ENCODE results near the gene SLC7A8.
A peak's percentile ranks its signal among the peaks of the same experiment; 100 is the strongest.
"Not testable (repeated sequence)": the region's sequence is repeated elsewhere in the genome, so short reads cannot be mapped to it uniquely, and the experiment has no call there.

The SLC7A8 gene

DNA sequence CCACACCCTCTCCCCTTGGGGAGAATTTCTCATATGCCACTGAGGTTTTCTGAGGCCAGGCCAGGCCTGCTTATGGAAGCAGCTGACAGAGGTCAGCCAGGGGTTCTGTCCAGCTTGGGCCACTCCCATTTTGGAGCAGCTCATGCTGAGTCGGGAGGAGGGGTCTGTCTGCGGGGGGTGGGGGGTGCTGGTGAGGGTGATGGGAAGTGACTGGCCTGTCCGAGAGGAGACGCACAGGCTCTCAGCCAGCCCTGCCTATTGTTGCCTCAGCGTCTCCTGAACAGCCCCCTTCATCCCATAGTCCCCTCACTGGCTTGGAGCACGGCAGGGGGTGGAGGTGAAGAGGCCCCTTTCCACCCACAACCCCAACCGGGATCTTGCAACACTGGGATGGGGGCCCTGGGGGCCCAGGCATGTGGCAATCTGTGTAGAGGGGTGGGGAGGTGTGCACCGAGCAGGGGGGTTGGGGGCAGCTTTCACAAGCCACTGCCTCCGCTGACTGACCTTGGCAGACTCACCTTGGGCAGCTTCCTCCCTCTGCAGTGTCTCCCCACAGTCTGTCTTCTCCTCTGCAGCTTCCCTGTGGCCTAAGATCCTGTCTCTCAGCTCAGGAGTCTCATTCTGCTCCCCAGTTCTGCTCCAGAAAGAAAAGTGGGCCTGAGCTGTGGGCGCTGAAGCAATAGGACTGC, 69.9 kb downstream of the SLC7A8 start:
- no peak for FAIRE-seq

DNA sequence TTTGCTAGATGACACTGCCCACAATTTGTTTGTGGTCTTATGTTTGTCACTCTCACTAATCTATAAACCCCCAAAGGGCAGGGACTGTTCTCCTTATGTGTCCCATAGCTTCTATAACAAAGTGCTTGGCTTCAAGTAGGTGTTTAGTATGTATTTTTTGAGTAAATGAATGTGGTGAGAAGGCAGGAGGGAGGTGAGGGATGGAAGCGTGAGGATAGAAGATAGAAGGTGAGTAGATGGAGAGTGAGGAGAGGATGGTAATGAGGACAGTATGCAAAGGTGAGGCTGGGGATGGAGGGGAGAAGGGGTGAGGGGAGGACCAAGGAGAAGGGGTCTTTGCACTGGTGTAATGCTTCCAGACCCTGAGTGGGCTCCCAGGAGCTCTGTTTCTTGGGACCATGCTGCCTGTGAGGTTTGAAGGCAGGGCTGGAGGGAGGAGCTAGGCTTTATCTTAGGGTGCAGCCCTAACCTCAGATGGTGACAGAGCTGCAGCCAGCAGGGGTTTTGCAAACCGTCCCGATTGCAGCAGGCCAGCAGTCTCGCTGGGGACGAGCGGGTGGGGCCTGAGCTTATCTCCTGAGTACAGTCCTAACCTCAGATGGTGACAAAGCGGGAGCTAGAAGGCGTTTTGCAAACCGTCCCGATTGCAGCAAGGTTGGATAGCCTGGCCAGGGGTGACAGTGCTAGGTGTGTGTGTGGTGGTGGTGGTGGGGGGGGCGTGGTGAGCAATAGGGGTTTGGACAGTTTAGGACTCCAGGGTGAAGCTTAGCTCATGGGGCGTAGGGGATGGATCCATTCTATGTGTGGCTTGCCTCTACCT, 70.9 kb downstream of the SLC7A8 start:
- FAIRE-seq: no peak

DNA sequence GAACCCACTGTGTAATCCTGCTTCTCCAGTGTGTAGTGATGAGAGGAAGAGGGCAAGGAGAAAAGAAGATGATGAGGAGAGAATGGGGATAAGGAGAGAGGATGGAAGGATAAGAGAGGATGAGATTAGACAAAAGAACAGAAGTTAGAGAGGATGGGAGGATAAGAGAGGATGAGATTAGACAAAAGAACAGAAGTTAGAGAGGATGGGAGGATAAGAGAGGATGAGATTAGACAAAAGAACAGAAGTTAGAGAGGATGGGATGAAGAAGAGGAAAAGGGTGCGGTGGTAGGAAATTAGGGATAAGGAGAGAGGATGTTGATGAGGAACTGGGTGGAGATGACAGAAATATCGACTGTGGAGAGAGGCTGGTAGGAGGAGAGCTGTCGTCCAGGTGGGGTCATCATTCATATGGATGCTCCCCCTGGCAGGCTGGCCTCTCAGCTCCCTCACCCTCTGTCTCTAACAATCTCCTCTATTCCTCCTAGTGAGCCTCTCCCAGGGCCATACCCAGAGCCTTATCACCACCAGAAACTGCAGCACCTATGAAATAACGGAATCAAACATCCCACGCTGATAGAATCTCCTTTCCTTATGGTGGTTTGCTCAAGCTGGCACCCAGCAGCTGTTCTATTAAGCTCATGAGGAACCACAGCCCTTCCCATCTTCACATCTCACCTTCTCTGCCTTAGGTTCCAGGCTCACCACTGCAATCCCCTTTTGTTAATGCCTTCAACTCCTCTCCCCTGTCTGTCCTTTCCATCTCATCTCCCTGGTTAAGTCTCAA, 72.7 kb downstream of the SLC7A8 start:
- no peak for FAIRE-seq

DNA sequence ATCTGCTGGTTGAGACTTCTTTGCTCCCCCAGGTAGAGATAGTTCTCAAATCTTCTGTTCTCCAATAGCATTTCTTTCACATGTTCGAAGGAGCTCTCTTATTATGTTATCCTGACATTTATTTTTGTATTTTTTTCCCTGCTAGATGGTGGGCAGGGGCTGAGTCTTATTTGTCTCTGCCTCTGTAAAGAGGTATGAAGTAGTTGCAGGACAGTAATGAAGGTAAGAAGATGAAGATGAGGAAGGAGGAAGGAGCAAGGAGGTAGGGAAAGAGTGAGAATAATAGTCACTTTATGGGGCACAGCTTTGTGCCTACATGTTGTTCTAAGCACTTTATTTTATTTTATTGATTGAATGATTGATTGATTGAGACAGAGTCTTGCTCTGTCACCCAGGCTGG, 73.7 kb downstream of the SLC7A8 start:
- no peak for FAIRE-seq

DNA sequence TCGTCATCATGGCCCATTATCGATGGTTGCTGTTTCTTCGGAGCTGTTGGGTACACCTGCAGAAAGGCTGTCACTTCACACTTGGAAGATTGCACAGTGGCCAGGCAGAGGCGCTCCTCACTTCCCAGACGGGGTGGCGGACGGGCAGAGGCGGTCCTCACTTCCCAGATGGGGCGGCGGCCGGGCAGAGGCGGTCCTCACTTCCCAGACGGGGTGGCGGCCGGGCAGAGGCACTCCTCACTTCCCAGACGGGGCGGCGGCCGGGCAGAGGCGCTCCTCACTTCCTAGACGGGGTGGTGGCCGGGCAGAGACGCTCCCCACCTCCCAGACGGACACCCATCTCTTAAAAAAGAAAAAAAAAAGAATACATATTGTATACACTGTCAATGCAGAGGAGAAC, 75.3 kb downstream of the SLC7A8 start:
- FAIRE-seq: not testable (repeated sequence)

DNA sequence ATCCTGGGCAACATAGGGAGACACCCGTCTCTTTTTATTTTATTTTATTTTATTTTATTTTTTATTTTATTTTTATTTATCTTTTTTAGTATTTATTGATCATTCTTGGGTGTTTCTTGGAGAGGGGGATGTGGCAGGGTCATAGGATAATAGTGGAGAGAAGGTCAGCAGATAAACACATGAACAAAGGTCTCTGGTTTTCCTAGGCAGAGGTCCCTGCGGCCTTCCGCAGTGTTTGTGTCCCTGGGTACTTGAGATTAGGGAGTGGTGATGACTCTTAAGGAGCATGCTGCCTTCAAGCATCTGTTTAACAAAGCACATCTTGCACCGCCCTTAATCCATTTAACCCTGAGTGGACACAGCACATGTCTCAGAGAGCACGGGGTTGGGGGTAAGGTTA, 75.8 kb downstream of the SLC7A8 start:
- not testable (repeated sequence) for FAIRE-seq

DNA sequence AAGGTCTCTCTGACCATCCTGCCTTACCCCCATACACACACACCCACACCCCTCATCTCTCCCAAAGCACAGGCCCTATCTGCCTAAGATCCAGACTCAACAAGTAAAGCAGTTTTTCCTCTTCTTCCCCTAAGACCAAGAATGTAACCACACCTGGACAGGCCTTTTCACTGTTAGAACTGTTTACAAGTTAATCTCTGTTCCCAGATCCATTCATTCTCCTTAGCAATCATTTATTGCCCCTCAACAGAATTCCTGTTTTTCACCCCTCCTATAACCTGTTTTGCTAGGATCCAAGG, 76.8 kb downstream of the SLC7A8 start:
- no peak for FAIRE-seq

DNA sequence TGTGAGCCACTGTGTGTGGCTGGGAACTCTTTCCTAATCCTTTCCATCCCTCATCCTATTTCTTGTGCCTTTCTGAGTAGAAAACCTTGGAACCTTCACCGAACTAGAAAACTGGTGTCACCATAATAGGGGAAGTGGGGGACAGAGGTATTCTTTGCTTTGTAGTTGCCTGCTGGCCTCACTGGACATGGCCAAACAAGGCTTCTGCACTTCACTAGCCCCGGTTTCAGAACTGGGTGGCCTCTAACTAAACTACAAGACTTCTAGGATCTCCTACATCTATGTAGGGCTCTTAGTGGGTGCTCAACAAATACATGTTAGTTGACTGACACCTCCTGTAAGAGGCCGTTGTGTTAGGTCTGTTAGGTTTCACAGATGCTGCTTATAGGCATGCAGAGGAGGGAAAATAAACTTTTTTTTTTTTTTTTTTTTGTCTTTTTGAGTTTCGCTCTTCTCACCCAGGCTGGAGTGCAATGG, 78.1 kb downstream of the SLC7A8 start:
- FAIRE-seq: no peak

DNA sequence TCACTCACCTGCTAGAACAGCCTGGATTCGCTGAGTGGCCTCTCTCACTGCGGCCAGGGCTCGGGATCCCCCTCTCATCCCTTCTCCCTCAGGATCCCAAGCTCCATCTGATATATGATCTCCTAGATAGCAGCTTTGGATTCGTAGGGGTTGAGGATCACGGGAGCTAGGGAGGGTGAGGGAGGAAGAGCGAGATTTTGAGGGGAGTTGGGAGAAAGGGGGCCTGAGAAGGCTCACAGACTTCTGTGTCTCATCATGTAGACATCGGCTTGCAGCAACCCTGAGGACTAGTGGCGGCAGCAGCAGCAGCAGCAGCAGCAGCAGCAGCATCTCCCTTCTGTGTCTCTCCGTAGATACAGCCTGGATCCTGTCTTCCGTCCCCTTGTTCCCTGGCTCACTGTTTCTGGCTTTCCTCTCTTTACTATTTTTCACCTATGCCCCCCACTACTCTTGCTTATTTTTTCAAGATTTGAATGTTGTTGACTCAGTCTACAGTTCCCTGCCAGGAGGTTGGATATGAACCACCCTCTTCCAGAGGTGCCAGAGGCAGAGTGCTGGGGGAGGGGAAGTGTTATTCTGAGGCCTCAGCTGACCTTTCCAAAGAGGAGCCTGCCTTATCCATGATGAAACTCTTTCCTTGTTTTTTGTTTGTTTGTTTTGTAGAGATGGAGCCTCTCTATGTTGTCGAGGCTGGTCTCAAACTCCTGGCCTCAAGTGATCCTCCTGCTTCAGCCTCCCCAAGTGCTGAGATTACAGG, 78.7 kb downstream of the SLC7A8 start, which contains the start of gene CIROP:
Gene CIROP, minus strand, starts transcription at position 399 of the 757 bp plus-strand sequence. Its CDS starts 69 bp downstream, at position 330.
- no peak for FAIRE-seq

DNA sequence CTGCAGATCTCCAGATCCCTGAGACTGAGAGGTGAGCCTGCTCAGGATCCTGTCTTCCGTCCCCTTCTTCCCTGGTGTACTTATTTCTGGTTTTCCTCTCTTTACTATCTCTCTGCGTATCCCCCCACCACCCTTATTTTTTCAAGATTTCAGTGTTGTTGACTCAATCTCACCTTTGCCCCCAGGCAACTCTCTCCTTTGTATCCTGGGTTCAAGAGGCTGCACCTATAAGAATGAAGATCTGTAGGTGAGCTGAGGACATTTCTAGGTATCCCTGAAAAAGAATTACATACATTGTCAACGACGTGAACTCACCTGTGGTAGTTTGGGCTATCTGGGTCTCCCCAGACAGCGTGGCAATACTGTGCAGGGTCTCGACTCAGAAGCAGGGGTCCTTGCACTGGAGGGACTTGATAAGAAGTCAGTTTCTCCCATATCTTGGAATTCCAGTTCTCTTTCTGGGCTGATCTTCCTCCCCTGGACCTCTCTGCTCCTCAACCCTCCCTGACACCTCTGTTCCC, 79.3 kb downstream of the SLC7A8 start:
- no peak for FAIRE-seq

DNA sequence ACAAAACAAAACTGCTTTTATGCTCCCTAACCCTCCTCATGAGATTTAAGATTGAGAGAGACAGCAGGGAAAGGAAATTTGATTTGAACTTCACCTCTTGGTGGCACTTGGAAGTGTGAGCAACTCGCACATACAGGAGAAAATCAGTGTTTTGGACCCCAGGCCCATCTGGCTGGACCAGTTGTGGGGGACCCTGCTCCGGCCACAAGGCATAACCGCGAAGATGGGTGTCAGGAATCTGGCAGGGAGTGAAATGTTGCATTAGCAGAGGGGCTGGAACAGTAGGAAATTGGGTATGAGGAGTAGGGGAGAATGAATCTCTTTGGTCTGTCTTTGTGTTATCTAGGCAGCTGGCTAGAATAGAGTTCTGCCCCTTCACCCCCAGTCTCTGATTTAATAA, 79.9 kb downstream of the SLC7A8 start:
- FAIRE-seq: no peak

DNA sequence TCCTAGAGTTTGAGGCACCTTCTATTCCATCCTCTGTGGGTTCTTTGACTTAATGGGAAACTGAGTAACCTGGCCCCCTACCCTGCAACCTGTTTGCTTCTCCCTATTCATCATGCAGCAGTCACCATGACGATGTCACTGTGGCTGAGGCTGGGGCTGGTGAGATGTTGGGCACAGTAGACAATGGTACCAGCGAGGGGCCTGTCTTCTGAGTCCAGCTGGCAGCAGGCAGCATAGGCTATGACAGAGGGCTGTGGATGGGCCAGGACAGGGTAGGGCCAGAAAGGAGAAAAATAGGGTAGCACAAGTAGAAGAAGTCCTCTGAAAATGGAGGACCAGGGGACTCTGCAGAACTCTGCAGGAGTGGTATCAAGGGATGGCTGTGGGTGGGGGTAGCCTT, 80.7 kb downstream of the SLC7A8 start:
- FAIRE-seq: no peak

DNA sequence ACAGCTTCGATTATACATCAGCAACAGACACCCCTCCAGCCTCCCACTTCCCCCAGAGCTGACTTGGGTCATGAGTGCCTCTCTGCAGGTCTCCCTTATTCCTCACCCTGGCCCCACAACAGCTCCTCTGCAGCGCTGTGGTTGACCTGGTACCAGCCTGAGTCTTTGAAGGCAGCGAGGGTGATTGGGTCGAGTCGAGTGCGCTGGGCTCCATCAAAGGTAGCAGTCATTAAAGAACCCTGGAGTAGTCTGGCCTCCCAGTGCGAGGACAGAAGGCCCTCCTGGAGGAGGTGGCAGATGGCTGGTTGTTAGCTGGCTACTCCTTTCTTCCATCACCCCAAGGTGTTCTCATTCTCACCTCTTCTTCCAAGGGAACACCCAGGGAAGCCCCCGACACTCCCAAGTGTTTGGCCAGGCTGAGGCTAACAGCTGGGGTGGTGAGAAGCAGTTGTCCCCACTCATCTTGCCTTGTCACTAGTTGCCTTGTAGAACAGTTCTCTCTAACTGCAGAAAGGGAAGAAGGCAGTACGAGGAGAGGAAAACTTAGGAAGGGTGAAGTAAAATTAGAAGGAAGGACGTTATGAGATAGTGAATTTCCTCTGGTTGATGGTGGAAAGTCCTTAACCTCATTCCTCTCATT, 81.4 kb downstream of the SLC7A8 start:
- no peak for FAIRE-seq

DNA sequence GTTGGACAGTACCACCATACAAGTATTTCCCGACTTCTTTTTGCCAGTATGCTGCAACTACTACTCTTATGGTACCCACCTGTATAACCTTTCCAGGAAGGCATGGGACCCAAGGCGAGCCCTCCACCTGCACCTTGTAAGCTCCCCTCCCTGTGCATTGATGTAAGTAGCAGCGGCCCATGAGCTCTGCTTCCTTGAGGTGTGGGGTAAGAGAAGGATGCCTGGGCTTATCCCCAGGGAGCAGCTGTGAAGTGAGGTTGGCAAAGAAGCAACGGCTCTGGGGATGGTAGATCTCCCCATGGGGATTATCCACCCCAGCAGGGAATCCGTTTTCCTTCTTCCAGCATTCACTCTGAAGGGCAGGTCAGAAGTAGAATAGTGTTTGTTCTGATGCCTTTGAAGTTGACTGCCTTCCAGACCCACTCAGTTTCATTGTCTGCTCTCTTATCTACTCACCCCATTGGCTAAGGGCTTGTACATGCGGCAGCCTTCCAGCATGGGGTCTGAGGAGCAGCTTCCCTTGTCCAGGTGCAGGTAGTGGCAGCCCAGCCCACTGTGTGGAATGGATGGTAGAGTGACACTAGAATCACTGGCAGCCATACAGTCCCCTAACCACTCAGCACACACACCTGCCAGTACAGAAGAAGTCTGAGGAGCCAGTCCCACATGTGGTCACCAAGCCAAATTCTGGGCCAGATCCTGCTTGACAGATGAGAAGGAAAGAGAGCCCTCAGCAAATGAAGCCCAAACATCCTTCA, 82.1 kb downstream of the SLC7A8 start:
- FAIRE-seq: no peak

DNA sequence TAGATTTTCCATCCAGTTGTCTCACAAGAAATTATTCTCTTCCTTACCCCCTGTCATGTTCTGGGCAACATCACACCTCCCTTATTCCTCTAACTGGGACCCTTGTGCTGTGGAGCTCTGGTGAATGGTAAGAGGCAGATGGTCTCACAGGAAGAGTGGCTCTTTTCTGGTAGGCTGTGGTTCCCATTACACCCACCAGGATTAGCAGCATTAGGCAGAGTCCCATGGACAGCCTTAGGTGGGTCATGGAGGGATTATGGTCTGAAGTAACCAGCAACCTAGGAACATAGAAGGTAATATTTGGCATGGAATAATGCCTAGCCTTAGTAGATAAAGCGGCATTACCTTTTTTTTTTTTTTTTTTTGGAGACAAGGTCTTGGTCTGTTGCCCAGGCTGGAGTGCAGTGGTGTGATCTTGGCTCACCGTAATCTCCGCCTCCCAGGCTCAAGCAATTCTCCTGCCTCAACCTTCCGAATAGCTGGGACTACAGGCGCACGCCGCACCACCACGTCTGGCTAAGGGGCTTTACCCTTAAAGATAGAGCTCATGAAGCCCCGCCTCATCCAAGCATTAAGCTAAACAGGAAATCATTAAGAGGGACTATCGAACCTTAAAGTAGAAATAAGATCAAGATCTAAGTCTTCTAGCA, 84.1 kb downstream of the SLC7A8 start:
- no peak for FAIRE-seq

DNA sequence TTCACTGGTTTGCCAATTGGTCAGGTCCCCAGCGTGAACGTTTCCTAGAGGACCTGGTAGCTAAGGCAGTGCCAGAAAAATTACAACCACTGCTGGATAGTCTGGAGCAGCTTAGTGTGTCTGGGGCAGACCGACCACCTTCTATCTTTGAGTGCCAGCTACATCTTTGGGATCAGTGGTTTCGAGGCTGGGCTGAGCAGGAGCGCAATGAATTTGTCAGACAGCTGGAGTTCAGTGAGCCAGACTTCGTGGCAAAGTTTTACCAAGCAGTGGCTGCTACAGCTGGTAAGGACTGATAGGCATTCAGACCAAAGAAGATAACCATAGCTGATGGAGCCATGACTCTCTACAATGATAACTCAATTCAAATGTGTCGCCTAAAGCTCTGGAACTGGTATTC, 85.7 kb downstream of the SLC7A8 start:
- FAIRE-seq: no peak

DNA sequence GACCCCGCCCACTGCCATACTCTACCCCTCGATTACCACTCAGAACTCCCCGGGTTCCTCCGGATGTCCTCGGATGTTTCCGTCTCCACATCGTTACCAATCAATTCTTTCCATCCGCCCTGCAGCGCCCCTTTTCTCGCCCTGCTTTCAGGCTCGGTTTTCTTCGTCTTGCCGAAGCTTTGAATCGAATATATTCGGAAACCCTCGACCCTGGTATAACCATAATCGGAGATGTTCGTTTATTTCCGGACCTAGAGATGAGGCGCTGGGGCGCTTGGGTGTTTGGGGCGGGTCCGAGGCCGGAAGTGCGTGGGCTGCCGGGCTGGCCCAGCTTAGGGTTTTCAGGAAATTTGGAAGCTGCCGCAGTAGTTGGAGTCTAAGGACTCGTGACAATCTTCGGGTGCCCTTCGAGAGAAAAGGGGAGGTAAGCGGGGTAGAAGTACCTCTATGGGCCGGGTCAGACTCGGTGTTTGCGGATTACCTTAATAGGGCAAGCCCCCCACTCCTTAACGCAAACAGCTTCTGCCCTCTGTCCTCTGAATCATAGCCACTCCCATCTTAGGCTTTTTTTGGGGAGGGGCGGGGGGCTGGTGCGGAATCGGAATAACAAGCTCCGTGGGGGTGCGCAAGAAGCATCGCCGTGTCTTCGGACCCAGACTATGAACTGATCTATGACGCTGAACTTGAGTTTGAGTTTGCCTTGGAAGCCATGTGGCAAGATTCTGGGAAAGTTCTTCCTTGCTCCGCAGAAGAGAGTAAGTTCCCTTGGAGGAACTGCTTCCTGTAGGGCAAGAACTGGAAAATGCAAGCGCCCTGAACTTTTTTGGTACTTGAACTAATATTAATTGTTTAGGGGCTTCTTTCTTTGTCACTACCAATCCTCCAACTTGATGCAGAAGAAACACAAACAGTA, 88.0 kb downstream of the SLC7A8 start, which contains the start of gene C14orf119:
Gene C14orf119, plus strand, starts transcription at position 310 of the 913 bp plus-strand sequence. CDS start 2,154 bp downstream, outside the sequence.
- peak; percentile 98 for FAIRE-seq

DNA sequence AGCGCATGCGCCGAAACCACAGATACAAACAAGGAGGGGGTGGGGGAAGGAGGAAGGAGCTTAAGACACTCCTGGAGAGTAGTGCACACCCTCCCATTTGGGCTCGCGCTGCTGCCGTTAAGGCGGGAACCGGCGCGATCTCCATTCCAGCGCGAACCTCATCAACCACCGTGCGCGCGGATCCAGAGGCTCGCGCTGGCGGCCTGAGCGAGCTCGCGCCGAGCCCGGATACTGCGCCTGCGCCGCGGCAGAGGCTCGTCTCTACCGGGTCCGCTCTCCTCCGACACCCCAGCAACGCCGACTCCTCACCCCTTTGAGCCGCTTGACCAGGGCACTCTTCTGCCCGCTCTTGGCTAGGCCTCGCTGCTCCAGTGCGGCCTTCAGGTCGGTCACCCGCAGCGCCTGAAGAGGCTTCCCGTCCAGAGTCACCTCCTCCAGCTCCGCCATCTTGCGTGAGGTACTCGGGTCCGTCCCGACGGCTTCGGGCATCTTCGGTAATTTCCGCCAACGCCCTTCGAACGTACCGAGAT, 88.7 kb downstream of the SLC7A8 start, which contains the start of gene ACIN1:
Gene ACIN1, minus strand, starts transcription at position 471 of the 530 bp plus-strand sequence. Its CDS starts 24 bp downstream, at position 447.
- FAIRE-seq: no peak
